MM.1S (cell line): ENCODE data around the gene UBE2QL1.

Source experiments
- DNase-seq: peaks from one replicate; pipeline ENCODE4 v3.0.0-alpha.2; 2015
- H2AFZ ChIP-seq: fragments of 300-600 bp; sonication (generic); 2 replicates; pipeline ENCODE4 v1.6.0; 2016; ENCODE audit warnings: antibody characterized with exemption, low read length
- H3F3A ChIP-seq: fragments of 300-600 bp; sonication (generic); 2 replicates; pipeline ENCODE4 v1.6.1; 2016; ENCODE audit warnings: mild to moderate bottlenecking, antibody characterized with exemption, low read length, moderate library complexity, mixed read lengths; ENCODE audit not compliant: insufficient read depth
- H3K27ac ChIP-seq: fragments of 300-600 bp; sonication (generic); 2 replicates; pipeline ENCODE4 v1.5.1; 2016; ENCODE audit warnings: mild to moderate bottlenecking, low read length
- H3K27me3 ChIP-seq: fragments of 300-600 bp; sonication (generic); replicated peaks from 2 replicates; pipeline ENCODE4 v1.6.0; 2016; ENCODE audit warnings: low read length; ENCODE audit not compliant: insufficient read depth
- H3K36me3 ChIP-seq: fragments of 300-600 bp; sonication (generic); replicated peaks from 2 replicates; pipeline ENCODE4 v1.6.1; 2016; ENCODE audit warnings: mild to moderate bottlenecking, low read length, mixed read lengths; ENCODE audit not compliant: insufficient read depth
- H3K4me1 ChIP-seq: fragments of 300-600 bp; sonication (generic); 2 replicates; pipeline ENCODE4 v1.6.1; 2016; ENCODE audit warnings: low read length, mixed read lengths
- H3K4me2 ChIP-seq: fragments of 300-600 bp; sonication (generic); 2 replicates; pipeline ENCODE4 v1.6.0; 2016; ENCODE audit warnings: low read depth, low read length
- H3K4me3 ChIP-seq: fragments of 300-600 bp; sonication (generic); 2 replicates; pipeline ENCODE4 v1.5.1; 2016; ENCODE audit warnings: low read length, mixed read lengths
- H3K79me2 ChIP-seq: fragments of 300-600 bp; sonication (generic); 2 replicates; pipeline ENCODE4 v1.6.1; 2016; ENCODE audit warnings: mixed run types, low read length, mixed read lengths
- H3K9ac ChIP-seq: fragments of 300-600 bp; sonication (generic); 2 replicates; pipeline ENCODE4 v1.6.1; 2016; ENCODE audit warnings: low read length, mixed read lengths
- H3K9me2 ChIP-seq: fragments of 300-600 bp; sonication (generic); replicated peaks from 2 replicates; pipeline ENCODE4 v1.6.1; 2016; ENCODE audit warnings: mild to moderate bottlenecking, low read length, mixed read lengths; ENCODE audit not compliant: insufficient read depth
- H3K9me3 ChIP-seq: fragments of 300-600 bp; sonication (generic); replicated peaks from 2 replicates; pipeline ENCODE4 v1.6.1; 2016; ENCODE audit warnings: mild to moderate bottlenecking, low read length, mixed read lengths; ENCODE audit not compliant: insufficient read depth
- H4K20me1 ChIP-seq: fragments of 300-600 bp; sonication (generic); 2 replicates; pipeline ENCODE4 v1.6.1; 2016; ENCODE audit warnings: mild to moderate bottlenecking, low read length, moderate library complexity, mixed read lengths; ENCODE audit not compliant: insufficient read depth
- CTCF ChIP-seq: fragments of 300-600 bp; sonication (generic); IDR thresholded peaks from 2 replicates; pipeline ENCODE4 v1.5.1; 2016; ENCODE audit warnings: antibody characterized with exemption, low read length, mixed read lengths
- EZH2 ChIP-seq: fragments of 300-600 bp; sonication (generic); optimal IDR thresholded peaks from 2 replicates; pipeline ENCODE3; 2017; ENCODE audit warnings: low read depth, mild to moderate bottlenecking, antibody characterized with exemption, low read length, mixed read lengths
- EZH2phosphoT487 ChIP-seq: fragments of 300-600 bp; sonication (generic); IDR thresholded peaks from 2 replicates; pipeline ENCODE4 v1.6.1; 2018; ENCODE audit warnings: antibody characterized with exemption, low read length

Gene UBE2QL1

GRCh38 chr5:6501701-6502100 lies 53.0 kb downstream of the UBE2QL1 start:
- Histone ChIP-seq H3K9me3 (no peaks in the 10 kb centered on the region), H3K27me3 (no peaks in the 10 kb centered on the region), H4K20me1 (no peaks in the 10 kb centered on the region), H3K27ac (no peak overlapping the region), H3K36me3 (no peaks in the 10 kb centered on the region), H3K79me2 (no peaks in the 10 kb centered on the region), H2AFZ (no peak overlapping the region), H3K4me1 (peaks cover 9% of the 10 kb centered on the region), H3K4me2 (no peak overlapping the region), H3K4me3 (no peak overlapping the region), H3K9me2 (no peaks in the 10 kb centered on the region), H3K9ac (no peak overlapping the region), H3F3A (no peaks in the 10 kb centered on the region)
- TF ChIP-seq CTCF: peak; percentile 7; the same call in 1 of the 2 replicates
- no peak for TF ChIP-seq EZH2
- DNase-seq: no peak

GRCh38 chr5:6502421-6502820 lies 53.8 kb downstream of the UBE2QL1 start:
- H2AFZ ChIP-seq: no peak overlapping the region
- H3K27me3 ChIP-seq: no peaks in the 10 kb centered on the region
- H3K27ac ChIP-seq: no peak overlapping the region

GRCh38 chr5:6503342-6503741 lies 54.7 kb downstream of the UBE2QL1 start:
- Histone ChIP-seq H3K79me2 (no peaks in the 10 kb centered on the region), H3K27ac (no peak overlapping the region), H3K27me3 (no peaks in the 10 kb centered on the region), H3K36me3 (no peaks in the 10 kb centered on the region), H2AFZ (no peak overlapping the region), H3K4me3 (no peak overlapping the region), H3K4me1 (no peaks in the 10 kb centered on the region), H3K9ac (no peak overlapping the region), H3K9me3 (no peaks in the 10 kb centered on the region), H4K20me1 (no peaks in the 10 kb centered on the region), H3K9me2 (no peaks in the 10 kb centered on the region), H3K4me2 (no peak overlapping the region), H3F3A (no peaks in the 10 kb centered on the region)
- DNase-seq: no peak
- TF ChIP-seq EZH2phosphoT487: no peak
- no peak for TF ChIP-seq CTCF

More at GRCh38 chr5:6502421-6502820, 53.8 kb downstream of the UBE2QL1 start:
- H3K9me3 ChIP-seq: no peaks in the 10 kb centered on the region
- no peak overlapping the region for H3K4me2 ChIP-seq
- H3K4me1 ChIP-seq: peaks cover 2% of the 10 kb centered on the region; the same call in 1 of the 2 replicates
- H3K4me3 ChIP-seq: no peak overlapping the region
- no peaks in the 10 kb centered on the region for H4K20me1 ChIP-seq
- H3K9me2 ChIP-seq: no peaks in the 10 kb centered on the region
- no peaks in the 10 kb centered on the region for H3K79me2 ChIP-seq
- H3K36me3 ChIP-seq: no peaks in the 10 kb centered on the region
- TF ChIP-seq EZH2 (no peak), CTCF (no peak), EZH2phosphoT487 (no peak)
- H3F3A ChIP-seq: no peaks in the 10 kb centered on the region
- DNase-seq: no peak
- no peak overlapping the region for H3K9ac ChIP-seq
